ENCODE measurements around the gene RNF223.

GRCh38 chr1:1109743-1110142, 35.6 kb upstream of the RNF223 start:
- no peak for TF ChIP-seq CTCF (IDR thresholded peaks at IDR 0.05; ENCODE audit: poor library complexity)
- no peak for TF ChIP-seq EZH2phosphoT487 (IDR thresholded peaks at IDR 0.05; ENCODE audit: low read depth, severe bottlenecking, unreplicated experiment)
